AG20443 (cell line): Measurements from ENCODE around the gene GPR141.

Experiments used
- DNase-seq: peaks from one replicate; pipeline ENCODE4 v3.0.0; 2012; ENCODE audit warnings: low spot score, mixed read lengths

Gene GPR141

GRCh38 chr7:37683246-37684120 is at the start of gene GPR141:
TSS of gene GPR141 (plus strand) at chr7:37683766. CDS start at chr7:37740394, 56,628 bp downstream.
- DNase-seq = no peak

GRCh38 chr7:37635346-37635745 is 48.2 kb upstream of the GPR141 start:
- no peak for DNase-seq

- no peak for DNase-seq
Measured at GRCh38 chr7:37642028-37642540, 41.5 kb upstream of the GPR141 start.

GRCh38 chr7:37643876-37644275 is 39.7 kb upstream of the GPR141 start:
- no peak for DNase-seq

GRCh38 chr7:37645282-37646050 is 38.1 kb upstream of the GPR141 start:
- no peak for DNase-seq

GRCh38 chr7:37656913-37657530 is 26.5 kb upstream of the GPR141 start:
- DNase-seq = no peak

GRCh38 chr7:37657816-37658215 is 25.8 kb upstream of the GPR141 start:
- DNase-seq = no peak

GRCh38 chr7:37659971-37660565 is 23.5 kb upstream of the GPR141 start:
- DNase-seq = no peak

GRCh38 chr7:37660614-37661013 is 23.0 kb upstream of the GPR141 start:
- no peak for DNase-seq

GRCh38 chr7:37663693-37664092 is 19.9 kb upstream of the GPR141 start:
- DNase-seq = no peak

- DNase-seq = no peak
Measured at GRCh38 chr7:37665352-37666022, 18.1 kb upstream of the GPR141 start.

- no peak for DNase-seq
Measured at GRCh38 chr7:37666026-37666799, 17.4 kb upstream of the GPR141 start.

GRCh38 chr7:37669818-37670217 is 13.7 kb upstream of the GPR141 start:
- DNase-seq = no peak

- no peak for DNase-seq
Measured at GRCh38 chr7:37670436-37670835, 13.1 kb upstream of the GPR141 start.

GRCh38 chr7:37671876-37672275 is 11.7 kb upstream of the GPR141 start:
- DNase-seq = no peak

GRCh38 chr7:37672926-37673325 is 10.6 kb upstream of the GPR141 start:
- no peak for DNase-seq

- no peak for DNase-seq
Measured at GRCh38 chr7:37673523-37673922, 10.0 kb upstream of the GPR141 start.

- DNase-seq = no peak
Measured at GRCh38 chr7:37674531-37674930, 9.0 kb upstream of the GPR141 start.

- DNase-seq = no peak
Measured at GRCh38 chr7:37675749-37676148, 7.8 kb upstream of the GPR141 start.

- DNase-seq = no peak
Measured at GRCh38 chr7:37684927-37685326, 1.4 kb downstream of the GPR141 start.
